Nucleus accumbens (tissue), 56 donors: Measurements from ENCODE around the gene FKBP6.
"Not testable (repeated sequence)": the region's sequence is repeated elsewhere in the genome, so short reads cannot be mapped to it uniquely, and the experiment has no call there.

Experiments used
- DNase-seq, 56 donors: peaks; one replicate each; lab custom pipeline; 2025; lab: John Stamatoyannopoulos, UW

FKBP6 gene

GRCh38 chr7:73354196-73354595 lies 26.2 kb downstream of the FKBP6 start:
- no peak for DNase-seq

- DNase-seq = no peak
Measured at GRCh38 chr7:73354821-73355220, 26.9 kb downstream of the FKBP6 start.

GRCh38 chr7:73356159-73356558 lies 28.2 kb downstream of the FKBP6 start:
- no peak for DNase-seq

GRCh38 chr7:73358590-73359275 lies 30.8 kb downstream of the FKBP6 start:
- DNase-seq = peak in 1 of 56 donors; percentile 39

GRCh38 chr7:73359306-73359705 lies 31.3 kb downstream of the FKBP6 start:
- DNase-seq = no peak

GRCh38 chr7:73359746-73360375 lies 31.9 kb downstream of the FKBP6 start:
- no peak for DNase-seq

- not testable (repeated sequence) for DNase-seq
Measured at GRCh38 chr7:73360590-73360989, 32.6 kb downstream of the FKBP6 start.

GRCh38 chr7:73363225-73364005 lies 35.5 kb downstream of the FKBP6 start:
- DNase-seq = no peak

GRCh38 chr7:73364006-73364728 lies 36.2 kb downstream of the FKBP6 start:
- DNase-seq = peak in 10 of 56 donors; percentile 7 to 49 (median 20)

GRCh38 chr7:73366127-73366526 lies 38.2 kb downstream of the FKBP6 start:
- DNase-seq = no peak

- no peak for DNase-seq
Measured at GRCh38 chr7:73366990-73367389, 39.0 kb downstream of the FKBP6 start.

GRCh38 chr7:73369009-73369408 lies 41.0 kb downstream of the FKBP6 start:
- no peak for DNase-seq

GRCh38 chr7:73369622-73370021 lies 41.7 kb downstream of the FKBP6 start:
- DNase-seq = peak in 2 of 56 donors; percentile 10 to 14

GRCh38 chr7:73373741-73374140 lies 45.8 kb downstream of the FKBP6 start:
- no peak for DNase-seq

- DNase-seq = not testable (repeated sequence)
Measured at GRCh38 chr7:73376262-73376661, 48.3 kb downstream of the FKBP6 start.

- DNase-seq = no peak
Measured at GRCh38 chr7:73376671-73377412, 48.9 kb downstream of the FKBP6 start.

- DNase-seq = not testable (repeated sequence)
Measured at GRCh38 chr7:73377413-73378200, 49.6 kb downstream of the FKBP6 start.

- DNase-seq = no peak
Measured at GRCh38 chr7:73382934-73383503, 55.1 kb downstream of the FKBP6 start.
